Measurements from ENCODE around the gene SLCO2A1.

Gene SLCO2A1

GRCh38 chr3:134060561-134061385 lies 31.0 kb upstream of the SLCO2A1 start:
- DNase-seq = no peak

GRCh38 chr3:134059671-134060560 lies 30.2 kb upstream of the SLCO2A1 start:
- DNase-seq = no peak

GRCh38 chr3:134059035-134059601 lies 29.4 kb upstream of the SLCO2A1 start:
- no peak for DNase-seq

- no peak for DNase-seq
Measured at GRCh38 chr3:134057654-134058110, 28.0 kb upstream of the SLCO2A1 start.

GRCh38 chr3:134057006-134057653 lies 27.4 kb upstream of the SLCO2A1 start:
- DNase-seq = no peak

GRCh38 chr3:134056464-134056891 lies 26.8 kb upstream of the SLCO2A1 start:
- no peak for DNase-seq

GRCh38 chr3:134055661-134056060 lies 25.9 kb upstream of the SLCO2A1 start:
- no peak for DNase-seq

- DNase-seq = no peak
Measured at GRCh38 chr3:134054881-134055280, 25.2 kb upstream of the SLCO2A1 start.

- no peak for DNase-seq
Measured at GRCh38 chr3:134054231-134054630, 24.5 kb upstream of the SLCO2A1 start.

GRCh38 chr3:134052370-134052769 lies 22.6 kb upstream of the SLCO2A1 start:
- no peak for DNase-seq

- DNase-seq = no peak
Measured at GRCh38 chr3:134049676-134050075, 20.0 kb upstream of the SLCO2A1 start.

GRCh38 chr3:134048278-134048996 lies 18.7 kb upstream of the SLCO2A1 start:
- no peak for DNase-seq

- DNase-seq = no peak
Measured at GRCh38 chr3:134044459-134044858, 14.7 kb upstream of the SLCO2A1 start.

GRCh38 chr3:134040066-134040465 lies 10.3 kb upstream of the SLCO2A1 start:
- no peak for DNase-seq

- no peak for DNase-seq
Measured at GRCh38 chr3:134039161-134039862, 9.6 kb upstream of the SLCO2A1 start.

- no peak for DNase-seq
Measured at GRCh38 chr3:134038716-134039115, 9.0 kb upstream of the SLCO2A1 start.

- DNase-seq = no peak
Measured at GRCh38 chr3:134038071-134038491, 8.4 kb upstream of the SLCO2A1 start.

- no peak for DNase-seq
Measured at GRCh38 chr3:134037168-134037567, 7.4 kb upstream of the SLCO2A1 start.

GRCh38 chr3:134036291-134036690 lies 6.6 kb upstream of the SLCO2A1 start:
- DNase-seq = no peak

- no peak for DNase-seq
Measured at GRCh38 chr3:134035836-134036235, 6.1 kb upstream of the SLCO2A1 start.

GRCh38 chr3:134034005-134034785 lies 4.5 kb upstream of the SLCO2A1 start:
- DNase-seq = no peak
